IPS DF 6.9 (cell line): ENCODE measurements around the gene TASP1.
A peak's percentile ranks its signal among the peaks of the same experiment; 100 is the strongest.

Source experiments
- DNase-seq: peaks from one replicate; pipeline ENCODE4 v3.0.0-alpha.2; 2013; ENCODE audit warnings: low read depth, low spot score
- H3K27ac ChIP-seq: one replicate; pipeline ENCODE4 v1.5.1; 2013; ENCODE audit warnings: low read length, control low read depth
- H3K27me3 ChIP-seq: 2 replicates; pipeline ENCODE4 v1.6.1; 2013; ENCODE audit warnings: mild to moderate bottlenecking, low read length; ENCODE audit not compliant: control insufficient read depth, insufficient read depth
- H3K36me3 ChIP-seq: 2 replicates; pipeline ENCODE4 v1.6.1; 2013; ENCODE audit warnings: low read length; ENCODE audit not compliant: control insufficient read depth, insufficient read depth
- H3K4me1 ChIP-seq: 2 replicates; pipeline ENCODE4 v1.6.1; 2013; ENCODE audit warnings: low read length; ENCODE audit not compliant: control insufficient read depth, insufficient read depth
- H3K4me3 ChIP-seq: 2 replicates; pipeline ENCODE4 v1.5.1; 2013; ENCODE audit warnings: mild to moderate bottlenecking, low read length
- H3K9me3 ChIP-seq: 2 replicates; pipeline ENCODE4 v1.6.1; 2013; ENCODE audit warnings: low read length, inconsistent platforms; ENCODE audit not compliant: control insufficient read depth, insufficient read depth
- WGBS: extraction: QIAGEN DNeasy Blood & Tissue Kit; methylation state at CpG from one replicate; pipeline ENCODE4 v1.1.7; 2013; ENCODE audit warnings: mixed read lengths, missing lambda C conversion rate; ENCODE audit not compliant: insufficient read length, insufficient coverage; 5-methylcytosine and 5-hydroxymethylcytosine counted together

TASP1 gene

DNA sequence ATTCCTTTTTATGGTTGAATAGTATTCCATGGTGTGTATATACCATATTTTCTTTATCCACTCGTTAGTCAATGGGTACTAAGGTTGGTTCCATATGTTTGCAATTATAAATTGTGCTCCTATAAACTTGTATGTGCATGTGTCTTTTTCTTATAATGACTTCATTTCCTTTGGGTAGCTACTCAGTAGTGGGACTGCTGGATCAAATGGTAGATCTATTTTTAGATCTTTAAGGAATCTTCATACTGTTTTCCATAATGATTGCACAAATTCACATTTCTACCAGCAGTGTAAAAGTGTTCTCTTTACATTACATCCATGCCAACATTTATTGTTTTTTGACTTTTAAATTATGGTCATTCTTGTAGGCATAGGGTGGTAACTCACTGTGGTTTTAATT is 164.3 kb downstream of the TASP1 start:
- no peak overlapping the region for H3K27ac ChIP-seq
- no peak overlapping the region for H3K4me3 ChIP-seq
- no peaks in the 10 kb centered on the region for H3K4me1 ChIP-seq
- no CpG with 5 or more reads among the region's 1 CpG for WGBS
- H3K27me3 ChIP-seq: no peaks in the 10 kb centered on the region
- DNase-seq: no peak
- no peaks in the 10 kb centered on the region for H3K9me3 ChIP-seq
- no peaks in the 10 kb centered on the region for H3K36me3 ChIP-seq

DNA sequence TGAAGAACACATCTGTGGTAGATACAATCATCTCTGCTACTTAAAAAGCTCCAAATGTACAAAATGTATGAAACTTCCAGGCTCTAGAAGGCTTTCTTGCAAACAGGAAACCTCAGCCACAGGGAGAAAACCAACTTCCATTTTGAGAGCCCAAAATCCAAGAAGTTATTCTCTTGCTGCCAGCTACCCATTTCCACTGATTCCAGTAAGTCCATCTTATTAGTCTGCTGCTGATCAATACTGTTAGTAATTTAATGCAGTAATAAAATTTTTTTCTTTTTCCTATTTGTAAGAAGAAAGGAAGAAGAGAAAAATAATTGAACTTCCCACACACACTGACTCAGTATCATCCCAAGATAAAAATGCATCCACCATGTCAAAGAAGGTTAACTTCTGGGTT is 169.5 kb downstream of the TASP1 start:
- Histone ChIP-seq H3K27me3 (no peaks in the 10 kb centered on the region), H3K36me3 (no peaks in the 10 kb centered on the region), H3K27ac (no peak overlapping the region), H3K4me1 (no peaks in the 10 kb centered on the region), H3K9me3 (no peaks in the 10 kb centered on the region), H3K4me3 (no peak overlapping the region)
- DNase-seq: no peak

DNA sequence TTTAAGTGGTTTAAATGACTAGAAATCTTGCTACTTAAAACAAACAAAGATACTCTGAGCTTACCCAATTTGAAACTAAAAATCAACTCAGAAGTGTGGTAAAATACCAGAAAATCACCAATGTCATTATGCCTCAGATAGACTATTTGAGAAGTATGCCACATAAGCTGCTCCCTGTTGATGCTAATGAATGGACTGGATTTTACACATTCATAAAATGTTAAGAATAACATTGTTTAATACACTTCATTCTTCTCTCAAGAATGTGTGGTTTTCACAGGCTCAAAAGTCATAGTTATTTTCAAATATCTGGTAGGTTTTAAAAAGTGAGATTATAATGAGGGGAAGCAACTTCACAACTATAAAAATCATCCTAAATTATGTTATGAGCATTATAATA is 170.6 kb downstream of the TASP1 start:
- Histone ChIP-seq H3K27ac (no peak overlapping the region), H3K9me3 (no peaks in the 10 kb centered on the region), H3K36me3 (no peaks in the 10 kb centered on the region), H3K4me1 (no peaks in the 10 kb centered on the region), H3K27me3 (no peaks in the 10 kb centered on the region), H3K4me3 (no peak overlapping the region)
- DNase-seq: no peak

DNA sequence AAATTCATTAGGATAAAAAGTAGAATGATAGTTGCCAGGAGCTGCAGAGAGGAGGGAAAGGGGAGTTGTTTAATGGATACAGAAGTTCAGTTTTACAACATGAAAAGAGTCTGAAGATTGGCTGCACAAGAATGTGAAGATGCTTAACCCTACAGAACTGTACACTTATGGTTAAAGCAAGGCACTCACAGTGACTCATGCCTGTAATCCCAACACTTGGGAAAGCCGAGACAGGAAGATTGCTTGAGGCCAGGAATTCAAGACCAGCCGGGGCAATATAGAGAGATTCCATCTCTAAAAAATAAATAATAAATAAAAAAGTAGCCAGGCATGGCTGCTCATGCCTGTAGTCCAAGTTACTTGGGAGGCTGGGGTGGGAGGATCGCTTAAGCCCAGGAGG is 174.0 kb downstream of the TASP1 start:
- DNase-seq: no peak
- Histone ChIP-seq H3K27me3 (no peaks in the 10 kb centered on the region; the same call in 1 of the 2 replicates), H3K36me3 (no peaks in the 10 kb centered on the region), H3K4me3 (no peak overlapping the region), H3K4me1 (no peaks in the 10 kb centered on the region), H3K27ac (no peak overlapping the region), H3K9me3 (no peaks in the 10 kb centered on the region)
- WGBS: no CpG with 5 or more reads among the region's 3 CpGs

DNA sequence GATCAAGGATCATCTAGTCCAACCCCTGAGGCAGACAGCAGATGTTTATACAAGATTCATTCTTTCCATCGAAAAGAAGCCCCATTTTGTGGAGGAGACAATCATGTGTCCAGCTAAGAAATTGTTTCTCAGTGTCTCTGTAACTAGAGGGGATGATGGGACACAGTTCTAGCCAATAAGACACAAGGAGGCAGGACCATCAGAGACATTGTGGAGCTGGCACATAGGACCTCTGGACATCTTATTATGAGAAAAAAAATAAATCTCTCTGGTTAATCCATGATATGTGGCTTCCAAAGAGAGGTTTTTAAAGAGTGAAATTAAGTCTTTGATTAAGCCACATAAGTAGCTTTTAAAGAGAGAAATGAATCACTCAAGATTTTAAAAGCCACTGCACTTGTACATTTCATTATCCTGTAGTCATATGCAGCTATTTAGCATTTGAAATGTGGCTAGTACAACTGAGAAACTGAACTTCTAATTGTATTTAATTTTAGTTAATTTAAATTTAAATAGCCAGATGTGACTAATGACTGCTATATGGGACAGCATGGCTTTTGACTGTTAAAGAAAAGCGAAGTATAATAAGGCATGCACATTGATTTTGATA is 176.8 kb downstream of the TASP1 start:
- Histone ChIP-seq H3K27me3 (no peaks in the 10 kb centered on the region; the same call in 1 of the 2 replicates), H3K4me3 (no peak overlapping the region), H3K27ac (no peak overlapping the region), H3K4me1 (no peaks in the 10 kb centered on the region), H3K36me3 (no peaks in the 10 kb centered on the region), H3K9me3 (no peaks in the 10 kb centered on the region)
- DNase-seq: no peak
- no CpG with 5 or more reads among the region's 2 CpGs for WGBS

DNA sequence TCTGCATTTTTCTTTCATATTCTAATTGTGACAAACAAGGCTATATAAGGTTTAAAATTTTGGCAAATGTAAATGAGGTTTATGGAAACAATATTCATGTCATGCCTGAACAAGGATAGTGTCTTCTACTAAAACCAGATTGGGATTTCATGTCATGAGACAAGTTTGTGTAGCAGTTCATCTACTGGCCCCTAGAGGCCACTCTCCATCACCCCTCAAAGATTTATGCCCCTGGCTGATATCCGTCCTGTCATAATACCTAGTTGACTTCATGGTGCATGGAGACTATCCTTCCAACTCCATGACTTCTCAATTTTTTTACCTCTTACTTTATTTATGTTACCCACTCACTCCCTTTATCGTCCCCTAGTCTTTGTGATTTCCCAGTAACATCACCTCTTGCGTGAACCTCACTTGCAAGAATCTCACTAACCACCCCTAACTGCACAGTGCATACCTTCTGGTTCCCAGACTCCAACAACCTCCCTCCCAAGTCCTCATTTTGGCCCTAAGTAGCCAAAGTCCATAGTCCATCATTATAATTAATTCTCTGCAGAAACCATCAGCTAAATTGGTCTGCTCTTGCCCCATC is 179.8 kb downstream of the TASP1 start:
- H3K27me3 ChIP-seq: no peaks in the 10 kb centered on the region; the same call in 1 of the 2 replicates
- H3K9me3 ChIP-seq: no peaks in the 10 kb centered on the region
- no peaks in the 10 kb centered on the region for H3K36me3 ChIP-seq
- peak; percentile 9 for DNase-seq
- no CpG with 5 or more reads among the region's 3 CpGs for WGBS
- H3K4me1 ChIP-seq: no peaks in the 10 kb centered on the region
- H3K4me3 ChIP-seq: no peak overlapping the region
- no peak overlapping the region for H3K27ac ChIP-seq

DNA sequence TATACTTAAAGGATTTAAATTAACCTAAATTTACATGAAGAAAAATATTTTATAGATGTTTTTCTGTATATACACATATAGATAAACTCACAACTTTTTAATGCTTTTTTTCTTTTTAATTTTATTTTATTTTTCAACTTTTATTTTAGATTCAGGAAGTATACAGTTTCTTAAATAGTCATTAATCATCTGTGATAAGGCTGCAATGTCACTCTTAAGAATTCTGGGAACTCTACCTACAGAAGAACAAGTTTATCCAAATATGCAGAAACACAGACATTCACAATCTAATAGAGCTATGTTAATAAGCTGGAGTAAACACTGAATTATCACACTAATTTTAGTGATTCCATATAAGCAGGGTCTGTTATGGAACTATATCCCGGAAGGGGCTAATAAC is 181.2 kb downstream of the TASP1 start:
- H3K9me3 ChIP-seq: no peaks in the 10 kb centered on the region; the same call in 1 of the 2 replicates
- DNase-seq: no peak
- no peaks in the 10 kb centered on the region for H3K36me3 ChIP-seq
- no peaks in the 10 kb centered on the region; the same call in 1 of the 2 replicates for H3K27me3 ChIP-seq
- no peak overlapping the region for H3K27ac ChIP-seq
- H3K4me3 ChIP-seq: no peak overlapping the region
- WGBS: no CpG with 5 or more reads among the region's 1 CpG
- no peaks in the 10 kb centered on the region for H3K4me1 ChIP-seq

DNA sequence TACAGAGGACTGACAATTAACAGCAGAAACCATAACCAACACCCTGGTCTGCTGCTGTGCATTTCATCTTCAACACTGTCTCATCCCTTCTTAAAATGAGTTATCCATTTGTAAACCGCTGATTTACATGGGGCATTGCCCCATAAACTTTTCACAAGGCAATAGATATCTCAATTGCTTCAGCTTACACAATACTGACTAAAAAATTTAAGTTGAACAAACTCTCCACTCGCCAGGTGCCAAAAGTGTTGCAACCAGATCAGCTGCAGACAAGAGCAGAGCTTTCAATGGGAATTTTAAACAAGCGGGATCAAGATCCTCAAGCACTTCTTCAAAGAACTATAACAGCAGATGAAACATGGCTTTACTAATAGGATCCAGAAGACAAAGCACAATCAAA is 183.0 kb downstream of the TASP1 start:
- Histone ChIP-seq H3K9me3 (no peaks in the 10 kb centered on the region; the same call in 1 of the 2 replicates), H3K36me3 (no peaks in the 10 kb centered on the region), H3K27ac (no peak overlapping the region), H3K4me3 (no peak overlapping the region), H3K4me1 (no peaks in the 10 kb centered on the region), H3K27me3 (no peaks in the 10 kb centered on the region; the same call in 1 of the 2 replicates)
- WGBS: no CpG with 5 or more reads among the region's 3 CpGs
- DNase-seq: no peak

DNA sequence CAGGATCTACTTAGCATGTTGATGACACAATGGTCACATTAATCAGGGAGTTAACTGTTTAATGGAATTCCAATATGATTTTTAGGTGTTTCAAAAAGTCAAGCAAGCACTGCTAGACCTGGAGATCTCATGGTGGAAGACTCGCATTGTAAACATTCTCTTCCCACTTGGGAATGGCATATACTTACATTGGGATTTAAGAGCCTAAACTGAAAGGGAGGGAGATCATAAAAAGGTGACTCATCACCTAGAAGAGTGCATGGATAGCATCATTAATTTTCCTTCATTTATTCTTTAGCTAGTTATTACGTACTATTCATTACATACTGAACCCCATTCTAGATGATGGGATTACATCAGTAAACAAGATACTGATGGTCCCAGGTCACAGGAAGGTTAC is 185.4 kb downstream of the TASP1 start:
- Histone ChIP-seq H3K36me3 (no peaks in the 10 kb centered on the region), H3K4me3 (no peak overlapping the region), H3K9me3 (no peaks in the 10 kb centered on the region; the same call in 1 of the 2 replicates), H3K27me3 (no peaks in the 10 kb centered on the region), H3K27ac (no peak overlapping the region), H3K4me1 (no peaks in the 10 kb centered on the region)
- no CpG with 5 or more reads among the region's 2 CpGs for WGBS
- no peak for DNase-seq

DNA sequence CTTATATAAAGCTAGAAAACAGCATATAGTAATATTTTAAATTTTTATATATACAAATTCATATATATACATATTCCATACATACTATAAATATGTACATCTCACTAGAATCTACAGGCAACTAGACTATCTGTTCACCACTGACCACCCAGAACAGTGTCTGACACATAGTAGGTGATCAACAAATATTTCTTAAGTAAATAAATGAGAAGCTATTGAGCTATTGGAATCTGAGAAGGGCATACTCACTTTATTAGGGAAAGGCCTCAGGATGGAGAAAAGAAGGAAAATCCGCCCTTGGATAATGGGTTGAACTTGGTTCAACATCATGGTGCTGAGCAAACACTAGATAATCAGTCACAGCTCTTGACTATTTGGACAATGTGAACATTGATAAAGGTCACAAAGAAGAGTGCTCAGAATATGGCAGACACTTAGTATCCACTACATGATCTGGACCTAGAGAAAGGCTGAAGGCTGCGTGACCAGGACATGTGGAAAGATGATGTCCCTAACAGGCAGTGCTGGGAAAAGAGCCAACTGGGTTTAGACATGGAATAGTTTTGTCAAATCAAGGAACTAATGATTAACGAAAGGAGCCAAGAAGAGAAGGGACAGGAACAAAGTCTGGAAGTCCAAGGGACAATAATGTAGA is 186.1 kb downstream of the TASP1 start:
- no peak for DNase-seq
- Histone ChIP-seq H3K27me3 (no peaks in the 10 kb centered on the region), H3K4me3 (no peak overlapping the region), H3K9me3 (no peaks in the 10 kb centered on the region; the same call in 1 of the 2 replicates), H3K36me3 (no peaks in the 10 kb centered on the region), H3K27ac (no peak overlapping the region), H3K4me1 (no peaks in the 10 kb centered on the region)
- WGBS: no CpG with 5 or more reads among the region's 3 CpGs
